Measurements from ENCODE around the gene LRRC26.

DNA sequence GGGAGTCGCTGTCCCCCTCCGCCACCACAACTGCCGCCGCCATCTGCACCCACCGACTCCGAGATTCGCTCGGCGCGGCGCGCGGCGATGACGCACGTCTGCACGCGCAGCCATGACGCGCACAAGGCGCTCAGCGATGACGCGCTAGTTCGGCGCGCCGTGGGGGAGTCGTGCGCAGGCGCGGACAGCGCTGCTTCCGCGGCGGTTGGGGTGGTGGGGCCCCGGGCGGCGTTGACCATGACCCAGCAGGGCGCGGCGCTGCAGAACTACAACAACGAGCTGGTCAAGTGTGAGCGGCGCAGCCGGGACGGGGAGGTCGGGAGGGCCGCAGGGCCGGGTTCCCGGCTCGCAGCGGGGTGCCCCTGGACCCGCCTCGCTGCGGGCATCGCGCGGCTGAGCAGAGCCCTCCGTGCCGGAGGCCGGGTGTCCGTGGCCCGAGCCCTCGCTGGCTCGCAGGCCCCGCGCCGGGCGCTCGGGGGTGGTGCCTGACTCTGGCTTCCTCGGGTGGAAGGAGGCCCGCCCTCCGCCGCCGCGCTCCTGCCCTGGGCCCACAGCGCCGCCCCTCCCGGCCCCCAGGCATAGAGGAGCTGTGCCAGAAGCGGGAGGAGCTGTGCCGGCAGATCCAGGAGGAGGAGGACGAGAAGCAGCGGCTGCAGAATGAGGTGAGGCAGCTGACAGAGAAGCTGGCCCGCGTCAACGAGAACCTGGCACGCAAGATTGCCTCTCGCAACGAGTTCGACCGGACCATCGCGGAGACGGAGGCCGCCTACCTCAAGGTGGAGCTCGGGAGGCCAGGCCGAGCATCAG is 18.8 kb upstream of the LRRC26 start, which contains the start of the genes ANAPC2 and SSNA1:
- TF ChIP-seq, protein P1, sequence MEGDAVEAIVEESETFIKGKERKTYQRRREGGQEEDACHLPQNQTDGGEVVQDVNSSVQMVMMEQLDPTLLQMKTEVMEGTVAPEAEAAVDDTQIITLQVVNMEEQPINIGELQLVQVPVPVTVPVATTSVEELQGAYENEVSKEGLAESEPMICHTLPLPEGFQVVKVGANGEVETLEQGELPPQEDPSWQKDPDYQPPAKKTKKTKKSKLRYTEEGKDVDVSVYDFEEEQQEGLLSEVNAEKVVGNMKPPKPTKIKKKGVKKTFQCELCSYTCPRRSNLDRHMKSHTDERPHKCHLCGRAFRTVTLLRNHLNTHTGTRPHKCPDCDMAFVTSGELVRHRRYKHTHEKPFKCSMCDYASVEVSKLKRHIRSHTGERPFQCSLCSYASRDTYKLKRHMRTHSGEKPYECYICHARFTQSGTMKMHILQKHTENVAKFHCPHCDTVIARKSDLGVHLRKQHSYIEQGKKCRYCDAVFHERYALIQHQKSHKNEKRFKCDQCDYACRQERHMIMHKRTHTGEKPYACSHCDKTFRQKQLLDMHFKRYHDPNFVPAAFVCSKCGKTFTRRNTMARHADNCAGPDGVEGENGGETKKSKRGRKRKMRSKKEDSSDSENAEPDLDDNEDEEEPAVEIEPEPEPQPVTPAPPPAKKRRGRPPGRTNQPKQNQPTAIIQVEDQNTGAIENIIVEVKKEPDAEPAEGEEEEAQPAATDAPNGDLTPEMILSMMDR (IDR thresholded peaks at IDR 0.05), result peak in 3 of 7 experiments; percentile 6 to 48 (median 31)
- peak; percentile 97 to 99 (median 99) for TF ChIP-seq POLR2AphosphoS5 (IDR thresholded peaks at IDR 0.05)
- TF ChIP-seq POLR2A (IDR thresholded peaks at IDR 0.05), result peak in 2 of 4 donors; percentile 56
- no peak for TF ChIP-seq EP300 (IDR thresholded peaks at IDR 0.05)

Data from stomach (tissue), 4 donors.